CD8-positive, alpha-beta memory T cell (primary cell): ENCODE data around the gene PDE3B. TPM values are rescaled to one million over a fixed set of nuclear protein-coding genes. Genes with fewer than 3 reads are reported as not detected.
"Not testable (repeated sequence)": the region's sequence is repeated elsewhere in the genome, so short reads cannot be mapped to it uniquely, and the experiment has no call there.

ENCODE experiments used
- CTCF ChIA-PET: fragments of 350-600 bp; sonication (Branson Sonifier 250); formaldehyde crosslinking; loops from one replicate; lab custom pipeline; 2021; ENCODE audit warnings: antibody characterized with exemption; lab: Charles Lee
- POLR2A ChIA-PET: fragments of 350-600 bp; sonication (Branson Sonifier 250); formaldehyde crosslinking; loops from one replicate; lab custom pipeline; 2021; ENCODE audit warnings: antibody characterized with exemption; lab: Charles Lee
- DNase-seq, 5 donors: peaks; one replicate each; pipeline versions ENCODE4 v3.0.0 to v3.0.0-alpha.2; 2020 to 2022; ENCODE audit warnings: mixed read lengths in 1 of 5
- H3K27ac ChIP-seq: one replicate; pipeline ENCODE4 v1.7.0; 2013; ENCODE audit warnings: low read depth, mild to moderate bottlenecking, low read length, moderate library complexity
- H3K27me3 ChIP-seq: 2 replicates; pipeline ENCODE4 v1.7.0; 2013; ENCODE audit warnings: low read length, mild to moderate bottlenecking; ENCODE audit not compliant: insufficient read depth, poor library complexity, severe bottlenecking
- H3K36me3 ChIP-seq: 2 replicates; pipeline ENCODE4 v1.7.0; 2013; ENCODE audit warnings: mild to moderate bottlenecking, low read length, moderate library complexity; ENCODE audit not compliant: insufficient read depth
- H3K4me1 ChIP-seq: 2 replicates; pipeline ENCODE4 v1.7.0; 2013; ENCODE audit warnings: mild to moderate bottlenecking, low read length, moderate library complexity; ENCODE audit not compliant: insufficient read depth
- H3K4me3 ChIP-seq: 2 replicates; pipeline ENCODE4 v1.7.0; 2013; ENCODE audit warnings: mild to moderate bottlenecking, low read length
- H3K9me3 ChIP-seq: 2 replicates; pipeline ENCODE4 v1.7.0; 2013; ENCODE audit warnings: mild to moderate bottlenecking, low read length
- H3K27ac Mint-ChIP-seq, 8 donors: one replicate each; pipeline ENCODE4 v1.8.0; 2020 to 2021; ENCODE audit warnings: mixed read lengths in 8 of 8, mild to moderate bottlenecking in 6 of 8, inconsistent platforms in 3 of 8, moderate library complexity in 3 of 8
- H3K27me3 Mint-ChIP-seq, 2 donors: one replicate each; pipeline ENCODE4 v1.8.0; 2020 to 2021; ENCODE audit warnings: mixed read lengths in 2 of 2, mild to moderate bottlenecking in 1 of 2, moderate library complexity in 1 of 2
- H3K36me3 Mint-ChIP-seq, 3 donors: one replicate each; pipeline ENCODE4 v1.8.0; 2020 to 2021; ENCODE audit warnings: mixed read lengths in 3 of 3, inconsistent platforms in 1 of 3, mild to moderate bottlenecking in 1 of 3
- H3K4me1 Mint-ChIP-seq, 3 donors: one replicate each; pipeline ENCODE4 v1.8.0; 2020 to 2021; ENCODE audit warnings: mixed read lengths in 3 of 3, inconsistent platforms in 1 of 3, mild to moderate bottlenecking in 1 of 3
- H3K4me3 Mint-ChIP-seq, 7 donors: one replicate each; pipeline ENCODE4 v1.8.0; 2020 to 2021; ENCODE audit warnings: mixed read lengths in 7 of 7, mild to moderate bottlenecking in 6 of 7, moderate library complexity in 4 of 7, inconsistent platforms in 2 of 7
- H3K9me3 Mint-ChIP-seq, 5 donors: one replicate each; pipeline ENCODE4 v1.8.0; 2020 to 2022; ENCODE audit warnings: mixed read lengths in 5 of 5, mild to moderate bottlenecking in 3 of 5, moderate library complexity in 2 of 5, inconsistent platforms in 1 of 5
- polyA plus RNA-seq: library from polyadenylated mRNA; unstranded; fragments of 300-500 nt; fragmentation: Illumina TruSeq; gene quantifications from one replicate; pipeline ENCODE4 v1.2.3, GENCODE V29; 2021
- total RNA-seq, 2 experiments: library from RNA; stranded (reverse); gene quantifications; one replicate each; pipeline ENCODE4 v1.2.3, GENCODE V29; 2021

Gene PDE3B
- total and polyA plus RNA-seq, 3 experiments from 2014 or later, result 39.8 to 47.2 (median 47.0) TPM

DNA sequence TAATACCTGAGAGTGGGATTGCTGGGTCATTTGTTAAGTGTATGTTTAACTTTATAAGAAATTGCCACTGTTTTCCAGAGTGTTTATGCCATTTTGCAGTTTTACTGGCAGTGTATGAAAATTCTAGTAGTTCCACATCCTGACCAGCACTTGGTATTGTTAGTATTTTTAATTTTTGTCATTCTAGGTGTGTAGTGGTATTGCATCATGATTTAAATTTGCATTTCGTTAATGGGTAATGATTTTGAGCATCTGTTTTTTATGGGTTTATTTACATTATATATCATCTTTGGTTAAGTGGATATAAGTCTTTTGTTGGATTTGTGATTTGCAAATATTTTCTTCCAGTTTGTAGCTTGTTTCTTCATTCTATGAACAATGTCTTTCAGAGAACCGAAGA lies 34.7 kb downstream of the PDE3B start:
- Mint-ChIP-seq H3K27me3 (no peaks in the 10 kb centered on the region), H3K36me3 (peaks cover 16 to 61% (median 22%) of the 10 kb centered on the region in 3 donors), H3K4me1 (peaks cover 50 to 94% (median 80%) of the 10 kb centered on the region in 3 donors), H3K4me3 (no peak overlapping the region), H3K9me3 (peaks cover 1 to 9% (median 6%) of the 10 kb centered on the region in 5 donors), H3K27ac (peak overlapping the region in 1 of 8 donors; percentile 18)
- no peak for DNase-seq
- ChIA-PET CTCF (no interaction called here), POLR2A (no interaction called here)
- H3K4me1 ChIP-seq, result no peaks in the 10 kb centered on the region
- H3K27me3 ChIP-seq, result no peaks in the 10 kb centered on the region
- H3K27ac ChIP-seq, result no peak overlapping the region
- H3K9me3 ChIP-seq, result no peaks in the 10 kb centered on the region
- H3K36me3 ChIP-seq, result no peaks in the 10 kb centered on the region
- H3K4me3 ChIP-seq, result no peak overlapping the region

DNA sequence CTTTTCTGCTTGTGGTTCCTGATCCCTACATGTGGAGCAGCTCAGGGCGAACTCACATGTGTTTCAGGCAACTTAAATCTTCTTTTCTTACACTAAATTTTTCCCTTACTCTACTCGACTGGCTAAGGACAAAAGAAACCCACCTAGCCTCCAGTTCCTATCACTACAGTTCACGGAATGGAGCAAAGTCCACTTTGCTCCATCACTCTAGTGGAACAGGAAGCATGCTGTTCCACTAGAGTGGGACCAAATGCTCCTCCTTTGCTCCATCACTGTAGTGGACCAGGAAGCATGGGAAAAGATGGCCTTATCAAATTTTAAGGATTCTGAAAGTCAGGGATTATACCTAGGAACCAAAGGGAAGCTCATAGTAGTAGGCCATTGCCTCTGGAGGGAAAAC lies 36.1 kb downstream of the PDE3B start:
- ChIA-PET POLR2A (no interaction called here), CTCF (no interaction called here)
- Histone ChIP-seq H3K9me3 (no peaks in the 10 kb centered on the region), H3K4me3 (no peak overlapping the region), H3K27ac (no peak overlapping the region), H3K4me1 (peaks cover 5% of the 10 kb centered on the region), H3K36me3 (no peaks in the 10 kb centered on the region), H3K27me3 (no peaks in the 10 kb centered on the region)
- H3K36me3 Mint-ChIP-seq, result peaks cover 15 to 58% (median 23%) of the 10 kb centered on the region in 3 donors
- H3K27ac Mint-ChIP-seq, result peak overlapping the region in 1 of 8 donors; percentile 15
- peaks cover 3 to 10% (median 7%) of the 10 kb centered on the region in 5 donors for H3K9me3 Mint-ChIP-seq
- peaks cover 54 to 94% (median 80%) of the 10 kb centered on the region in 3 donors for H3K4me1 Mint-ChIP-seq
- peak overlapping the region in 2 of 7 donors; percentile 1 to 46 for H3K4me3 Mint-ChIP-seq
- no peak for DNase-seq
- no peaks in the 10 kb centered on the region for H3K27me3 Mint-ChIP-seq

GRCh38 chr11:14684234-14684915 lies 40.8 kb downstream of the PDE3B start:
- CTCF ChIA-PET, H3K27ac ChIP-seq, H3K4me3 ChIP-seq, H3K9me3 ChIP-seq, H3K27me3 Mint-ChIP-seq, H3K27me3 ChIP-seq, POLR2A ChIA-PET, H3K4me3 Mint-ChIP-seq, H3K36me3 ChIP-seq: not testable (repeated sequence)
- Mint-ChIP-seq H3K27ac (peak overlapping the region in 6 of 8 donors; percentile 15 to 75 (median 52)), H3K4me1 (peaks cover 53 to 88% (median 79%) of the 10 kb centered on the region in 3 donors), H3K9me3 (peaks cover 3 to 10% (median 3%) of the 10 kb centered on the region in 5 donors), H3K36me3 (peaks cover 15 to 44% (median 21%) of the 10 kb centered on the region in 3 donors)
- peak in 1 of 5 donors; percentile 29 for DNase-seq
- peaks cover 12% of the 10 kb centered on the region for H3K4me1 ChIP-seq

DNA sequence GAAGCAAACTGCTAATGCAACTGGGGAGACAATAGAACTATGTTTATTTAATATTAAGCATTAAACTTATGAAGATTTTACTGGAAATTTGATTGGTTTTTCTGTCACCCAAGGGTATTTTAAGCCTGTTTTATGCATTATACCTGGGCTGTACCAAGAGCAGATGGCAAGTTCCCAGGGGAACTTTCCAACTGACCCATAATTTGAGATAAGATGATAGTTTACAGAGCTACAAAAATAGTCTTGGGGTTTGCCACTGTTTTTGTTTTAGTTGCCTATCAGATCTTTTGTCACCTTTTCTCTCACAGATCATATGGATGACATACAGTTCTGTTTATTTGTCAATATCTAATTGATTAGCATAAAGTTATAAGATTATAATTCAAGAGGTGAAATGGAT lies 43.9 kb downstream of the PDE3B start:
- no peaks in the 10 kb centered on the region for H3K36me3 ChIP-seq
- DNase-seq, result no peak
- H3K27me3 ChIP-seq, result no peaks in the 10 kb centered on the region
- no peak overlapping the region for H3K4me3 Mint-ChIP-seq
- H3K27ac ChIP-seq, result no peak overlapping the region
- peaks cover 16 to 33% (median 19%) of the 10 kb centered on the region in 3 donors for H3K36me3 Mint-ChIP-seq
- no peaks in the 10 kb centered on the region for H3K27me3 Mint-ChIP-seq
- H3K4me1 Mint-ChIP-seq, result peaks cover 46 to 74% (median 67%) of the 10 kb centered on the region in 3 donors
- no peak overlapping the region for H3K27ac Mint-ChIP-seq
- peaks cover 13% of the 10 kb centered on the region for H3K4me1 ChIP-seq
- POLR2A ChIA-PET, result no interaction called here
- CTCF ChIA-PET, result no interaction called here
- H3K9me3 Mint-ChIP-seq, result peaks cover 0 to 10% (median under 1%) of the 10 kb centered on the region in 5 donors
- no peak overlapping the region for H3K4me3 ChIP-seq
- H3K9me3 ChIP-seq, result no peaks in the 10 kb centered on the region

- Mint-ChIP-seq H3K27ac (peak overlapping the region in 5 of 8 donors; percentile 60 to 78 (median 76)), H3K9me3 (peaks cover 0 to 10% (median 5%) of the 10 kb centered on the region in 5 donors), H3K4me3 (peak overlapping the region in 3 of 7 donors; percentile 12 to 69 (median 50)), H3K36me3 (peaks cover 22 to 40% (median 25%) of the 10 kb centered on the region in 3 donors), H3K4me1 (peaks cover 47 to 70% (median 64%) of the 10 kb centered on the region in 3 donors), H3K27me3 (no peaks in the 10 kb centered on the region)
- Histone ChIP-seq H3K27ac (no peak overlapping the region), H3K4me1 (peaks cover 13% of the 10 kb centered on the region), H3K9me3 (no peaks in the 10 kb centered on the region), H3K4me3 (no peak overlapping the region), H3K36me3 (no peaks in the 10 kb centered on the region), H3K27me3 (no peaks in the 10 kb centered on the region)
- no peak for DNase-seq
- CTCF ChIA-PET, result no interaction called here
- POLR2A ChIA-PET, result no interaction called here
Measured at GRCh38 chr11:14687943-14688627, 44.5 kb downstream of the PDE3B start.

- DNase-seq, POLR2A ChIA-PET, H3K9me3 ChIP-seq, H3K27me3 Mint-ChIP-seq, H3K36me3 ChIP-seq, H3K4me3 Mint-ChIP-seq, H3K27ac ChIP-seq, H3K4me3 ChIP-seq, H3K27me3 ChIP-seq, CTCF ChIA-PET: not testable (repeated sequence)
- peak overlapping the region in 3 of 8 donors; percentile 12 to 66 (median 45) for H3K27ac Mint-ChIP-seq
- H3K9me3 Mint-ChIP-seq, result peaks cover 5 to 18% (median 13%) of the 10 kb centered on the region in 5 donors
- peaks cover 45 to 61% (median 57%) of the 10 kb centered on the region in 3 donors for H3K4me1 Mint-ChIP-seq
- H3K4me1 ChIP-seq, result peaks cover 25% of the 10 kb centered on the region
- peaks cover 17 to 48% (median 45%) of the 10 kb centered on the region in 3 donors for H3K36me3 Mint-ChIP-seq
Measured at GRCh38 chr11:14695656-14696055, 52.1 kb downstream of the PDE3B start.

DNA sequence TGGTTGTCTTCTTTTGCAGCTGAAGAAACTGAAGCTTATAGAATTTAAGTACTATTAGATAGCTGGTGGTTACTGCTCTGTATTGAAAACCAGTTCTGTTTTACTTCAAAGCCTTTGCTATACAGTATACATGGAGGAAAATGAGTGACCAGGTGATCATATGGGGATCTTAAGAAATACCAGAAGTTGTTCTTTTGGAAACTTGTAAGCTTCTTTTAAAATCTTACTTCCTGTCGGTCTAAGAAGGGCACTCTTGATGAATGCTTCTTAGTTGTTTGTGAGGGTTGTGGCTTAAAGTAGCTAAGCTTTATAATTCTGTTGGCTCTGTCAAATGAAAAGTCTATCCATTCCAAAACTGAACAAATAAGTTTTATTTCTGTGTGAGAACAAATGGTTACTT lies 55.2 kb downstream of the PDE3B start:
- Histone ChIP-seq H3K4me1 (peaks cover 33% of the 10 kb centered on the region), H3K27me3 (no peaks in the 10 kb centered on the region), H3K27ac (no peak overlapping the region), H3K9me3 (no peaks in the 10 kb centered on the region), H3K4me3 (no peak overlapping the region), H3K36me3 (peaks cover 2% of the 10 kb centered on the region)
- peaks cover 19 to 25% (median 20%) of the 10 kb centered on the region in 5 donors for H3K9me3 Mint-ChIP-seq
- H3K27me3 Mint-ChIP-seq, result no peaks in the 10 kb centered on the region
- POLR2A ChIA-PET, result no interaction called here
- CTCF ChIA-PET, result interaction anchor here (0.8 to 0.9 kb wide), 2 partner anchors 55 to 76 kb away, joined by 3 read pairs; no protein-coding TSS in a partner anchor
- peak overlapping the region in 6 of 8 donors; percentile 22 to 68 (median 50) for H3K27ac Mint-ChIP-seq
- H3K36me3 Mint-ChIP-seq, result peaks cover 17 to 47% (median 44%) of the 10 kb centered on the region in 3 donors
- H3K4me1 Mint-ChIP-seq, result peaks cover 53 to 72% (median 70%) of the 10 kb centered on the region in 3 donors
- DNase-seq, result peak in 1 of 5 donors; percentile 19
- peak overlapping the region in 4 of 7 donors; percentile 14 to 68 (median 46) for H3K4me3 Mint-ChIP-seq

DNA sequence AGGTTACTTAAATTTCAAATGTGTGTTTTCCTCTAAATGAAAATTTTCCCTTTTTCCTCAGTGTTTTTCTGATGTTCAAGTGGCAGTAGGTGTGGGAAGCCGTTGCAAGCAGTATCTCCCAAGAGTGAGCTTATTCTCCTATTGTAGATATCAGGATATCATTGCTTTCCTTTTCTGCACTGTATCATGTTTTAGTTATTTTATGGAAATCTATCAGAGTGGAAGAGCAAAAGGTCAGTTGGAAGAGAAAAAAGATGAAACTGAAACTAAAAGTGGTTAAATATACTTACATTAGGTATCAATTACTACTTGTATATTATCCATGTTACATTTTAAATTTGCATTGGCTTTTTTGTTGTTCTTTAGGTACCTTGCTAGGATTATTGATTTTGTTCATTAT lies 57.0 kb downstream of the PDE3B start:
- POLR2A ChIA-PET, result no interaction called here
- no peak overlapping the region for H3K4me3 ChIP-seq

More for the DNA sequence above, 57.0 kb downstream of the PDE3B start:
- CTCF ChIA-PET, result no interaction called here
- no peaks in the 10 kb centered on the region for H3K27me3 ChIP-seq
- Mint-ChIP-seq H3K4me3 (peak overlapping the region in 6 of 7 donors; percentile 6 to 38 (median 28)), H3K9me3 (peaks cover 20 to 34% (median 28%) of the 10 kb centered on the region in 5 donors), H3K27ac (peak overlapping the region in 3 of 8 donors; percentile 0 to 29 (median 21)), H3K4me1 (peaks cover 52 to 70% (median 69%) of the 10 kb centered on the region in 3 donors), H3K27me3 (no peaks in the 10 kb centered on the region), H3K36me3 (peaks cover 20 to 46% (median 42%) of the 10 kb centered on the region in 3 donors)
- H3K4me1 ChIP-seq, result peaks cover 33% of the 10 kb centered on the region
- H3K27ac ChIP-seq, result no peak overlapping the region
- no peaks in the 10 kb centered on the region for H3K36me3 ChIP-seq
- no peak for DNase-seq
- H3K9me3 ChIP-seq, result no peaks in the 10 kb centered on the region
